GM18868 (cell line): ENCODE data around the gene PRR15.

Experiments used
- ATAC-seq: cut with Tn5 transposase; IDR thresholded peaks from one replicate; pipeline ENCODE4 v1.9.1; 2021; ENCODE audit warnings: mild to moderate bottlenecking, moderate library complexity; ENCODE audit not compliant: unreplicated experiment

The PRR15 gene

GRCh38 chr7:29607889-29608288 lies 44.3 kb downstream of the PRR15 start:
- ATAC-seq, result no peak

- ATAC-seq, result no peak
These were observed 45.8 kb downstream of the PRR15 start for GRCh38 chr7:29609162-29610037.

GRCh38 chr7:29610086-29610485 lies 46.5 kb downstream of the PRR15 start:
- ATAC-seq, result no peak

DNA sequence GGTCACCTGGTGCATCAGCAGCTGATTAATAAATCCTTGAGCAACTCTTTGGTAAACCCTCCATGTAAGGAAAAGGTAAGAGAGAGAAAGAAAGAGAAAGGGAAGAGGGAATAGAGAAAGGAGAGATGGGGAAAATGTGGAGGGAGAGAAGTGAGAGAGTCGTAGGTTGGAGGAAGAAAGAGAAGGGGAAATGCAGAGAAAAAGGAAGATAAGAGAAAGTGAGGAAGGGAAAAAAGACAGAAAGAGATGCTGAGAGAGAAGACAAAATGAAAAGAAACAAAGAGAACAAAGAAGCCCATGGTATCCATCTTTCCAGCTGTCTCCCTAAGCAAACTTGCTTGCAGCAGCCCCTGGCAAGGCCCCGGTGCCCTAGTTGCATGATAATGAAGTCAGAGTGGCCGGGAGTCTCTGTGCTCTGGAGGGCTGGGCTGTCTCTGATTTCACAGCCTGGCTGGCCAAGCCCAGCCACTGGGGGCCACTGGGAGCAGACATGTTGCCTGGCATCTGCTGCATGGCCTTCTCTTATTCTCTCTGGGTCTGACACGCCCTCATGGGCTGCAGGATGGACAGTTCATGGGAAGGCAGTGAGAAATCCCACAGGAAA lies 48.4 kb downstream of the PRR15 start:
- ATAC-seq, result no peak

- no peak for ATAC-seq
These were observed 49.0 kb downstream of the PRR15 start for GRCh38 chr7:29612596-29612995.

DNA sequence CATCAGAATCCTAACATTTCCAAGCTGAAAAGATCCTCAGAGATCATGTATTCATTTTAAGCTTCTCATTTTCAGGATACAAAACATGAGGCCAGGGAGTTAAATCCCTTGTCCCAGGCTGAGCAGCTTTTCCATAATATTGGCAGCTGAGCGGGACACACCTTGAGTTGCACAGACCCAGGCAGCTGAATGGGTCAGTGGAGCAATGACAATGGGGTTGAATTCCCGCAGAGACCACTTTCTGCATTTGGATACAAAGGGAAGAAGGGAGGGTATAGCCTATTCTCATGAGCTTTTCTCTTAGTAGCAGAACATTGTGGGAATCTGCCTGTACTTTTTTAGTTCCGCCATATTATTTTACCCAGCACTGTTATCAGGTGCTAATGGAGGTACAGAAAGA lies 49.5 kb downstream of the PRR15 start:
- ATAC-seq, result no peak

- no peak for ATAC-seq
These were observed 50.6 kb downstream of the PRR15 start for GRCh38 chr7:29614229-29614628.
